NT2/D1 (cell line): ENCODE measurements around the gene ATP13A5.

Experiments
- YY1 ChIP-seq: IDR thresholded peaks from 2 replicates; pipeline ENCODE4 v1.6.1; 2011; ENCODE audit not compliant: insufficient read length, insufficient read depth
- ZNF274 ChIP-seq: IDR thresholded peaks from 2 replicates; pipeline ENCODE4 v1.6.1; 2011; ENCODE audit warnings: mild to moderate bottlenecking, low read depth, low read length

- TF ChIP-seq ZNF274 (no peak), YY1 (no peak)
Measured at GRCh38 chr3:193372783-193373182, 5.8 kb downstream of the ATP13A5 start.
